OCI-M2 (cell line): ENCODE results near the gene TMEM259.

ENCODE experiments used
- DNase-seq: peaks from one replicate; lab custom pipeline; 2025; ENCODE audit not compliant: unreplicated experiment; lab: John Stamatoyannopoulos, UW

The TMEM259 gene

GRCh38 chr19:1004803-1005664 is 15.9 kb downstream of the TMEM259 start:
- DNase-seq, result no peak

GRCh38 chr19:1004204-1004802 is 16.6 kb downstream of the TMEM259 start:
- no peak for DNase-seq

GRCh38 chr19:1003283-1003682 is 17.6 kb downstream of the TMEM259 start:
- DNase-seq, result no peak

GRCh38 chr19:1002600-1002999 is 18.3 kb downstream of the TMEM259 start:
- DNase-seq, result no peak

GRCh38 chr19:1001538-1002166 is 19.3 kb downstream of the TMEM259 start:
- no peak for DNase-seq

GRCh38 chr19:1000591-1001537 is 20.1 kb downstream of the TMEM259 start:
- no peak for DNase-seq

- no peak for DNase-seq
These were observed 20.8 kb downstream of the TMEM259 start, which contains the start of gene GRIN3B for GRCh38 chr19:1000095-1000494. GRIN3B (plus strand) TSS chr19:1000419; CDS start chr19:1000438, 19 bp downstream.

GRCh38 chr19:999379-999719 is 21.6 kb downstream of the TMEM259 start:
- no peak for DNase-seq

GRCh38 chr19:998064-998463 is 22.9 kb downstream of the TMEM259 start:
- no peak for DNase-seq

- no peak for DNase-seq
These were observed 24.7 kb downstream of the TMEM259 start for GRCh38 chr19:996051-996838.

- DNase-seq, result no peak
These were observed 25.7 kb downstream of the TMEM259 start for GRCh38 chr19:995051-995827.

GRCh38 chr19:994516-994915 is 26.4 kb downstream of the TMEM259 start:
- no peak for DNase-seq

- DNase-seq, result no peak
These were observed 27.0 kb downstream of the TMEM259 start for GRCh38 chr19:993831-994393.

- DNase-seq, result no peak
These were observed 27.5 kb downstream of the TMEM259 start for GRCh38 chr19:993361-993830.

GRCh38 chr19:992670-993055 is 28.3 kb downstream of the TMEM259 start:
- no peak for DNase-seq

- no peak for DNase-seq
These were observed 28.8 kb downstream of the TMEM259 start for GRCh38 chr19:991932-992669.

GRCh38 chr19:991174-991931 is 29.6 kb downstream of the TMEM259 start:
- no peak for DNase-seq

- DNase-seq, result no peak
These were observed 30.2 kb downstream of the TMEM259 start for GRCh38 chr19:990746-991145.
